KMS-11 (cell line): ENCODE results near the gene THOP1.

Source experiments
- H2AFZ ChIP-seq: fragments of 200-600 bp; sonication (generic); 2 replicates; pipeline ENCODE4 v1.6.1; 2016; ENCODE audit warnings: antibody characterized with exemption, mixed run types, low read depth
- H3K27ac ChIP-seq: fragments of 200-600 bp; sonication (generic); 2 replicates; pipeline ENCODE4 v1.6.1; 2016; ENCODE audit warnings: mild to moderate bottlenecking, mixed run types
- H3K27me3 ChIP-seq: fragments of 200-600 bp; sonication (generic); 2 replicates; pipeline ENCODE4 v1.6.1; 2017; ENCODE audit warnings: mild to moderate bottlenecking, low read depth, mixed run types, moderate library complexity; ENCODE audit not compliant: insufficient read depth
- H3K36me3 ChIP-seq: fragments of 200-600 bp; sonication (generic); 2 replicates; pipeline ENCODE4 v1.6.1; 2017; ENCODE audit warnings: mild to moderate bottlenecking, mixed run types; ENCODE audit not compliant: insufficient read depth
- H3K4me1 ChIP-seq: fragments of 200-600 bp; sonication (generic); 2 replicates; pipeline ENCODE4 v1.6.1; 2016; ENCODE audit warnings: mild to moderate bottlenecking, low read depth, mixed run types; ENCODE audit not compliant: poor library complexity, severe bottlenecking
- H3K4me2 ChIP-seq: fragments of 200-600 bp; sonication (generic); 2 replicates; pipeline ENCODE4 v1.7.0; 2016; ENCODE audit warnings: mild to moderate bottlenecking, mixed run types
- H3K4me3 ChIP-seq: fragments of 200-600 bp; sonication (generic); IDR thresholded peaks from 2 replicates; pipeline ENCODE4 v1.6.1; 2017; ENCODE audit warnings: low read depth, low read length, mixed read lengths; ENCODE audit not compliant: insufficient read depth
- H3K79me2 ChIP-seq: fragments of 200-600 bp; sonication (generic); 2 replicates; pipeline ENCODE4 v1.6.1; 2016; ENCODE audit warnings: low read depth, mixed run types; ENCODE audit not compliant: insufficient read depth
- H3K9ac ChIP-seq: fragments of 200-600 bp; sonication (generic); 2 replicates; pipeline ENCODE4 v1.6.1; 2016; ENCODE audit warnings: mild to moderate bottlenecking, mixed run types
- H4K20me1 ChIP-seq: fragments of 200-600 bp; sonication (generic); 2 replicates; pipeline ENCODE4 v1.6.1; 2016; ENCODE audit warnings: mild to moderate bottlenecking, mixed run types; ENCODE audit not compliant: insufficient read depth
- CTCF ChIP-seq: fragments of 200-600 bp; sonication (generic); conservative IDR thresholded peaks from 2 replicates; pipeline ENCODE4 v1.6.1; 2017; ENCODE audit warnings: low read depth, mild to moderate bottlenecking, antibody characterized with exemption, low read length, moderate library complexity, mixed read lengths

Gene THOP1

GRCh38 chr19:2800506-2800905 is 15.2 kb downstream of the THOP1 start:
- Histone ChIP-seq H3K36me3 (peaks cover 3% of the 10 kb centered on the region; the same call in 1 of the 2 replicates), H3K27ac (no peak overlapping the region), H3K4me3 (no peak overlapping the region)

GRCh38 chr19:2802826-2803225 is 17.5 kb downstream of the THOP1 start:
- Histone ChIP-seq H4K20me1 (no peaks in the 10 kb centered on the region), H3K27ac (no peak overlapping the region), H3K9ac (no peak overlapping the region), H3K79me2 (no peaks in the 10 kb centered on the region), H3K36me3 (peaks cover 3% of the 10 kb centered on the region; the same call in 1 of the 2 replicates), H3K4me2 (no peak overlapping the region), H3K4me3 (no peak overlapping the region), H3K4me1 (no peaks in the 10 kb centered on the region), H3K27me3 (no peaks in the 10 kb centered on the region), H2AFZ (no peak overlapping the region)
- no peak for TF ChIP-seq CTCF

More at GRCh38 chr19:2800506-2800905, 15.2 kb downstream of the THOP1 start:
- no peak overlapping the region for H3K4me2 ChIP-seq
- no peaks in the 10 kb centered on the region for H3K79me2 ChIP-seq
- no peak for TF ChIP-seq CTCF
- no peak overlapping the region for H3K9ac ChIP-seq
- H3K4me1 ChIP-seq = no peaks in the 10 kb centered on the region
- H3K27me3 ChIP-seq = no peaks in the 10 kb centered on the region
- H2AFZ ChIP-seq = no peak overlapping the region
- no peaks in the 10 kb centered on the region for H4K20me1 ChIP-seq

GRCh38 chr19:2803486-2804155 is 18.3 kb downstream of the THOP1 start:
- Histone ChIP-seq H3K4me2 (no peak overlapping the region), H3K79me2 (no peaks in the 10 kb centered on the region), H3K4me3 (no peak overlapping the region), H3K36me3 (peaks cover 3% of the 10 kb centered on the region; the same call in 1 of the 2 replicates), H3K4me1 (no peaks in the 10 kb centered on the region), H4K20me1 (no peaks in the 10 kb centered on the region), H3K27me3 (no peaks in the 10 kb centered on the region), H3K9ac (no peak overlapping the region), H2AFZ (no peak overlapping the region), H3K27ac (no peak overlapping the region)
- no peak for TF ChIP-seq CTCF

GRCh38 chr19:2804156-2805004 is 19.1 kb downstream of the THOP1 start:
- Histone ChIP-seq H3K4me3 (no peak overlapping the region), H3K79me2 (no peaks in the 10 kb centered on the region), H3K4me1 (no peaks in the 10 kb centered on the region), H3K4me2 (no peak overlapping the region), H4K20me1 (no peaks in the 10 kb centered on the region), H2AFZ (no peak overlapping the region), H3K36me3 (peaks cover 3% of the 10 kb centered on the region; the same call in 1 of the 2 replicates), H3K27ac (no peak overlapping the region), H3K27me3 (no peaks in the 10 kb centered on the region), H3K9ac (no peak overlapping the region)
- no peak for TF ChIP-seq CTCF
